H1 (cell line): ENCODE measurements around the gene PTDSS2. TPM values are rescaled to one million over a fixed set of nuclear protein-coding genes. Genes with fewer than 3 reads are reported as not detected.

ENCODE experiments used
- CEBPB ChIP-seq: IDR thresholded peaks from 2 replicates; pipeline ENCODE4 v1.6.1; 2012; ENCODE audit warnings: low read depth, low read length
- CHD1 ChIP-seq: IDR thresholded peaks from 2 replicates; pipeline ENCODE4 v1.6.1; 2012; ENCODE audit warnings: low read depth, low read length, improper control_type of control experiment
- CHD7 ChIP-seq: fragments of 300-600 bp; sonication (generic); IDR thresholded peaks from 2 replicates; pipeline ENCODE4 v1.7.1; 2012; ENCODE audit warnings: low read length, moderate library complexity, mild to moderate bottlenecking, inconsistent platforms; ENCODE audit not compliant: insufficient replicate concordance
- HDAC6 ChIP-seq: IDR thresholded peaks from one replicate; pipeline ENCODE4 v1.7.1; 2012; ENCODE audit warnings: low read depth, mild to moderate bottlenecking, inconsistent platforms, low read length, moderate library complexity
- SP1 ChIP-seq: IDR thresholded peaks from 2 replicates; pipeline ENCODE4 v1.6.1; 2011; ENCODE audit warnings: low read depth, low read length
- polyA plus RNA-seq, 7 experiments: library from polyadenylated mRNA; depleted of rRNA in 3 of 7; stranded (reverse) in 5 of 7; unstranded in 2 of 7; fragments of >200 nt in 5 of 7; fragments of 200-250 nt in 2 of 7; gene quantifications; 1 replicate in 5 of 7; 2 replicates in 1 of 7; 4 replicates in 1 of 7; pipeline versions ENCODE4 v1.2.1 to v1.2.3, GENCODE V29; 2011 to 2013; ENCODE audit warnings: missing spikeins in 2 of 7, mixed read lengths in 2 of 7
- total RNA-seq: library from RNA; stranded (reverse); fragmentation: NEBNext Ultra II Directional; extraction: Animal tissue kit (Norgen Biotek cat#: 25700); gene quantifications from 2 replicates; pipeline ENCODE4 v1.2.1, GENCODE V29; 2021

Gene PTDSS2
- total and polyA plus RNA-seq, 2 of the 8 experiments (the other 6 are each of a cell fraction or from before 2014, with no cell fraction given) = 48.7 to 68.2 TPM

- no peak for TF ChIP-seq CHD7
- TF ChIP-seq CHD1 = no peak
- no peak for TF ChIP-seq SP1
- no peak for TF ChIP-seq HDAC6
- no peak for TF ChIP-seq CEBPB
These were observed 36.7 kb upstream of the PTDSS2 start (continued) for GRCh38 chr11:413120-414081.
